OCI-LY1 (cell line): ENCODE results near the gene NAXD.

Experiments used
- CTCF ChIP-seq: fragments of 200-600 bp; sonication (generic), shearing (Covaris generic); IDR thresholded peaks from 2 replicates; pipeline ENCODE4 v1.5.1; 2017; ENCODE audit warnings: mild to moderate bottlenecking, antibody characterized with exemption, low read length, moderate library complexity, mixed read lengths
- EZH2 ChIP-seq: fragments of 200-600 bp; sonication (generic), shearing (Covaris generic); IDR thresholded peaks from 2 replicates; pipeline ENCODE4 v1.8.0; 2017; ENCODE audit warnings: borderline replicate concordance, mixed run types, mild to moderate bottlenecking, antibody characterized with exemption, low read length, moderate library complexity, mixed read lengths

- TF ChIP-seq CTCF (no peak), EZH2 (no peak)
Measured at GRCh38 chr13:110630566-110631119, 15.3 kb downstream of the NAXD start.
